ENCODE data around the gene STK4.
A peak's percentile ranks its signal among the peaks of the same experiment; 100 is the strongest.

The STK4 gene

GRCh38 chr20:45105317-45105716 lies 139.0 kb downstream of the STK4 start:
- Mint-ChIP-seq H3K27ac (no peak overlapping the region), H3K27me3 (ENCODE audit: low read depth, poor library complexity) (peaks cover 72% of the 10 kb centered on the region), H3K4me1 (no peaks in the 10 kb centered on the region), H3K9me3 (no peaks in the 10 kb centered on the region), H3K4me3 (no peak overlapping the region), H3K36me3 (ENCODE audit: low read depth) (no peaks in the 10 kb centered on the region)
- no peak for TF ChIP-seq CTCF (IDR thresholded peaks at IDR 0.05)
- no peak for DNase-seq

- no peak overlapping the region for H3K27ac Mint-ChIP-seq
- no peaks in the 10 kb centered on the region for H3K9me3 Mint-ChIP-seq
- H3K4me3 Mint-ChIP-seq: no peak overlapping the region
- no peak for DNase-seq
- no peaks in the 10 kb centered on the region for H3K4me1 Mint-ChIP-seq
- no peak for TF ChIP-seq CTCF (IDR thresholded peaks at IDR 0.05)
- peaks cover 43% of the 10 kb centered on the region for H3K27me3 Mint-ChIP-seq (ENCODE audit: low read depth, poor library complexity)
- H3K36me3 Mint-ChIP-seq (ENCODE audit: low read depth): no peaks in the 10 kb centered on the region
These were observed 143.3 kb downstream of the STK4 start for GRCh38 chr20:45109634-45110033.

GRCh38 chr20:45110301-45110700 lies 144.0 kb downstream of the STK4 start:
- DNase-seq: no peak
- Mint-ChIP-seq H3K9me3 (no peaks in the 10 kb centered on the region), H3K27me3 (ENCODE audit: low read depth, poor library complexity) (peaks cover 45% of the 10 kb centered on the region), H3K27ac (no peak overlapping the region), H3K4me3 (no peak overlapping the region), H3K4me1 (no peaks in the 10 kb centered on the region), H3K36me3 (ENCODE audit: low read depth) (no peaks in the 10 kb centered on the region)
- no peak for TF ChIP-seq CTCF (IDR thresholded peaks at IDR 0.05)

GRCh38 chr20:45111285-45111684 lies 145.0 kb downstream of the STK4 start:
- H3K27me3 Mint-ChIP-seq (ENCODE audit: low read depth, poor library complexity): peaks cover 46% of the 10 kb centered on the region

GRCh38 chr20:45111799-45112471 lies 145.6 kb downstream of the STK4 start:
- Mint-ChIP-seq H3K4me3 (no peak overlapping the region), H3K36me3 (ENCODE audit: low read depth) (no peaks in the 10 kb centered on the region), H3K27me3 (ENCODE audit: low read depth, poor library complexity) (peaks cover 45% of the 10 kb centered on the region), H3K27ac (no peak overlapping the region), H3K4me1 (no peaks in the 10 kb centered on the region), H3K9me3 (no peaks in the 10 kb centered on the region)
- peak; percentile 40 for TF ChIP-seq CTCF (IDR thresholded peaks at IDR 0.05)
- peak; percentile 35 for DNase-seq

More at GRCh38 chr20:45111285-45111684, 145.0 kb downstream of the STK4 start:
- no peak for TF ChIP-seq CTCF (IDR thresholded peaks at IDR 0.05)
- Mint-ChIP-seq H3K4me1 (no peaks in the 10 kb centered on the region), H3K9me3 (no peaks in the 10 kb centered on the region), H3K4me3 (no peak overlapping the region), H3K36me3 (ENCODE audit: low read depth) (no peaks in the 10 kb centered on the region), H3K27ac (no peak overlapping the region)
- no peak for DNase-seq

- H3K4me1 Mint-ChIP-seq: no peaks in the 10 kb centered on the region
- H3K9me3 Mint-ChIP-seq: no peaks in the 10 kb centered on the region
- no peaks in the 10 kb centered on the region for H3K36me3 Mint-ChIP-seq (ENCODE audit: low read depth)
- H3K27me3 Mint-ChIP-seq (ENCODE audit: low read depth, poor library complexity): peaks cover 44% of the 10 kb centered on the region
- no peak for TF ChIP-seq CTCF (IDR thresholded peaks at IDR 0.05)
- no peak overlapping the region for H3K4me3 Mint-ChIP-seq
- no peak overlapping the region for H3K27ac Mint-ChIP-seq
- no peak for DNase-seq
These were observed 146.4 kb downstream of the STK4 start for GRCh38 chr20:45112754-45113153.
